HCT116 (cell line): ENCODE data around the gene PPIP5K2. TPM values are rescaled to one million over a fixed set of nuclear protein-coding genes. Genes with fewer than 3 reads are reported as not detected.

Experiments
- ATAC-seq: fragments of 200-7000 bp; cut with Tn5 transposase; 2 replicates; pipeline ENCODE4 v1.9.1; 2020; ENCODE audit warnings: mild to moderate bottlenecking, moderate library complexity
- BruUV-seq: library from RNA; stranded (reverse); fragments of 400-500 nt; replicated peaks from 2 replicates; lab custom pipeline; 2021; lab: Mats Ljungman, UMichigan
- CTCF ChIA-PET: fragments of 300-600 bp; sonication (Branson Sonifier 250); formaldehyde crosslinking; loops from one replicate; lab custom pipeline; 2021; ENCODE audit warnings: antibody characterized with exemption; lab: Charles Lee
- POLR2A ChIA-PET: fragments of 300-600, 350-600 bp; sonication (Branson Sonifier 250); formaldehyde crosslinking; loops from one replicate; lab custom pipeline; 2021; ENCODE audit warnings: antibody characterized with exemption; lab: Charles Lee
- RAD21 ChIA-PET, 2 experiments: fragments of 300-600 bp; sonication (Branson Sonifier 250); formaldehyde crosslinking; loops; one replicate each; lab custom pipeline; 2023; ENCODE audit warnings: low total read pairs in 2 of 2; ENCODE audit not compliant: uncharacterized antibody in 2 of 2, unreplicated experiment in 2 of 2, low non-redundant PET in 1 of 2; lab: Charles Lee
- DNase-seq: peaks from one replicate; pipeline ENCODE4 v3.0.0-alpha.2; 2010; ENCODE audit warnings: low read depth, low spot score
- H2AFZ ChIP-seq: fragments of 200-600 bp; shearing (Covaris generic), sonication (generic); 2 replicates; pipeline ENCODE4 v1.6.1; 2017; ENCODE audit warnings: low read depth, mixed run types, mixed read lengths, antibody characterized with exemption, low read length; ENCODE audit not compliant: poor library complexity, severe bottlenecking
- H3K27ac ChIP-seq: 2 replicates; pipeline ENCODE4 v1.5.1; 2012; ENCODE audit warnings: low read depth, low read length
- H3K27me3 ChIP-seq: fragments of 200-600 bp; sonication (generic); 2 replicates; pipeline ENCODE4 v1.6.1; 2016; ENCODE audit warnings: mixed run types, low read length, mixed read lengths; ENCODE audit not compliant: insufficient read depth
- H3K36me3 ChIP-seq, 2 experiments: fragments of 200-500 bp in 1 of 2; fragments of 200-600 bp in 1 of 2; sonication (Bioruptor generic) in 1 of 2; sonication (generic) in 1 of 2; 2 replicates each; pipeline versions ENCODE4 v1.5.1 to v1.6.1; 2014 to 2016; ENCODE audit warnings: low read length in 2 of 2, inconsistent platforms in 1 of 2, mixed read lengths in 1 of 2, mixed run types in 1 of 2; ENCODE audit not compliant: insufficient read depth in 2 of 2, control insufficient read depth in 1 of 2
- H3K4me1 ChIP-seq, 2 experiments: fragments of 200-600 bp in 1 of 2; sonication (generic) in 1 of 2; 2 replicates each; pipeline versions ENCODE4 v1.5.1 to v1.6.1; 2012 to 2017; ENCODE audit warnings: low read length in 2 of 2, inconsistent platforms in 1 of 2, mild to moderate bottlenecking in 1 of 2, mixed read lengths in 1 of 2, mixed run types in 1 of 2, moderate library complexity in 1 of 2; ENCODE audit not compliant: insufficient read depth in 2 of 2, control insufficient read depth in 1 of 2
- H3K4me2 ChIP-seq: fragments of 200-600 bp; sonication (generic); 2 replicates; pipeline ENCODE4 v1.6.1; 2017; ENCODE audit warnings: mixed run types, low read length, mixed read lengths
- H3K4me3 ChIP-seq, 2 experiments: fragments of 200-600 bp in 1 of 2; sonication (generic) in 1 of 2; replicated peaks in 1 of 2; 2 replicates each; pipeline ENCODE4 v1.5.1; 2011 to 2016; ENCODE audit warnings: low read length in 2 of 2, control low read depth in 1 of 2, low read depth in 1 of 2, mild to moderate bottlenecking in 1 of 2, mixed read lengths in 1 of 2, mixed run types in 1 of 2
- H3K79me2 ChIP-seq: fragments of 200-600 bp; sonication (generic); 2 replicates; pipeline ENCODE4 v1.6.1; 2017; ENCODE audit warnings: mild to moderate bottlenecking, mixed run types, low read length, moderate library complexity, mixed read lengths; ENCODE audit not compliant: insufficient read depth
- H3K9ac ChIP-seq: fragments of 200-600 bp; sonication (generic); 2 replicates; pipeline ENCODE4 v1.6.1; 2016; ENCODE audit warnings: low read length, mixed read lengths
- H3K9me2 ChIP-seq: fragments of 200-600 bp; sonication (generic), shearing (Covaris generic); 2 replicates; pipeline ENCODE4 v1.6.1; 2017; ENCODE audit warnings: mixed run types, mild to moderate bottlenecking, moderate library complexity; ENCODE audit not compliant: insufficient read depth
- H3K9me3 ChIP-seq, 2 experiments: fragments of 200-500 bp in 1 of 2; fragments of 200-600 bp in 1 of 2; sonication (Bioruptor generic) in 1 of 2; sonication (generic) in 1 of 2; 2 replicates each; pipeline ENCODE4 v1.6.1; 2014 to 2017; ENCODE audit warnings: low read length in 2 of 2, mixed read lengths in 2 of 2, inconsistent platforms in 1 of 2, low read depth in 1 of 2, mild to moderate bottlenecking in 1 of 2, mixed run types in 1 of 2, moderate library complexity in 1 of 2; ENCODE audit not compliant: control insufficient read depth in 1 of 2, insufficient read depth in 1 of 2
- H4K20me1 ChIP-seq: fragments of 200-600 bp; sonication (generic), shearing (Covaris generic); 2 replicates; pipeline ENCODE4 v1.6.1; 2017; ENCODE audit warnings: mixed run types, mild to moderate bottlenecking, moderate library complexity; ENCODE audit not compliant: insufficient read depth
- CBX3 ChIP-seq: IDR thresholded peaks from 2 replicates; pipeline ENCODE4 v1.6.1; 2012; ENCODE audit warnings: low read depth
- CEBPB ChIP-seq: IDR thresholded peaks from 2 replicates; pipeline ENCODE4 v1.6.1; 2012; ENCODE audit warnings: low read depth
- EGR1 ChIP-seq: IDR thresholded peaks from 2 replicates; pipeline ENCODE4 v1.6.1; 2012; ENCODE audit warnings: low read depth
- ELF1 ChIP-seq: IDR thresholded peaks from 2 replicates; pipeline ENCODE4 v1.6.1; 2012; ENCODE audit warnings: low read depth, borderline replicate concordance
- EZH2 ChIP-seq: fragments of 200-600 bp; sonication (generic); IDR thresholded peaks from 2 replicates; pipeline ENCODE4 v1.6.1; 2017; ENCODE audit warnings: antibody characterized with exemption, mixed run types
- EZH2phosphoT487 ChIP-seq: fragments of 200-600 bp; IDR thresholded peaks from 2 replicates; pipeline ENCODE4 v1.6.1; 2018; ENCODE audit warnings: antibody characterized with exemption, borderline replicate concordance
- FOSL1 ChIP-seq: IDR thresholded peaks from 2 replicates; pipeline ENCODE4 v1.6.1; 2012; ENCODE audit warnings: low read depth
- JUND ChIP-seq: IDR thresholded peaks from 2 replicates; pipeline ENCODE4 v1.6.1; 2012
- POLR2AphosphoS5 ChIP-seq: IDR thresholded peaks from 2 replicates; pipeline ENCODE4 v1.6.1; 2011; ENCODE audit warnings: mild to moderate bottlenecking, low read depth, low read length, moderate library complexity
- RAD21 ChIP-seq: IDR thresholded peaks from 2 replicates; pipeline ENCODE4 v1.6.1; 2012; ENCODE audit warnings: low read depth, mild to moderate bottlenecking
- SIN3A ChIP-seq: IDR thresholded peaks from 2 replicates; pipeline ENCODE4 v1.6.1; 2012; ENCODE audit warnings: low read depth
- SP1 ChIP-seq: IDR thresholded peaks from 2 replicates; pipeline ENCODE4 v1.6.1; 2012; ENCODE audit warnings: low read depth
- TCF7L2 ChIP-seq: IDR thresholded peaks from 2 replicates; pipeline ENCODE4 v1.7.0; 2011; ENCODE audit warnings: borderline replicate concordance, inconsistent platforms; ENCODE audit not compliant: insufficient read depth, insufficient read length; ENCODE audit errors: extremely low read depth
- YY1 ChIP-seq: IDR thresholded peaks from 2 replicates; pipeline ENCODE4 v1.6.1; 2011; ENCODE audit warnings: low read length, low read depth, moderate library complexity, mild to moderate bottlenecking; ENCODE audit not compliant: insufficient replicate concordance; ENCODE audit errors: extremely low read depth
- ZFX ChIP-seq: fragments of 450-650 bp; IDR thresholded peaks from 2 replicates; pipeline ENCODE4 v1.6.1; 2017
- ZNF274 ChIP-seq: fragments of 200-500 bp; sonication (Bioruptor generic); IDR thresholded peaks from 2 replicates; pipeline ENCODE4 v1.6.1; 2014; ENCODE audit warnings: mild to moderate bottlenecking, low read depth, low read length, inconsistent platforms
- intact Hi-C: fragments of 100-400 bp; cut with micrococcal nuclease; formaldehyde crosslinking; loops from 2 replicates; pipeline ENCODE4 v1.10.0; 2022
- total RNA-seq: library from RNA; stranded (reverse); gene quantifications from one replicate; pipeline ENCODE4 v1.2.1, GENCODE V29; 2021; ENCODE audit not compliant: unreplicated experiment
- TF ChIP-seq, protein P1 (sequence below): IDR thresholded peaks from 2 replicates; pipeline ENCODE4 v1.6.1; 2012
- TF ChIP-seq, protein P2 (sequence below): IDR thresholded peaks from 2 replicates; pipeline ENCODE4 v1.6.1; 2012; ENCODE audit warnings: low read depth
- TF ChIP-seq, protein P3 (sequence below), 3 experiments: fragments of 200-600 bp in 1 of 3; sonication (generic) in 1 of 3; IDR thresholded peaks in 2 of 3; conservative IDR thresholded peaks in 1 of 3; 2 replicates each; pipeline ENCODE4 v1.5.1; 2012 to 2017; ENCODE audit warnings: low read depth in 2 of 3, low read length in 2 of 3, antibody characterized with exemption in 1 of 3, borderline replicate concordance in 1 of 3, control low read depth in 1 of 3, mild to moderate bottlenecking in 1 of 3, mixed read lengths in 1 of 3, mixed run types in 1 of 3, moderate library complexity in 1 of 3; ENCODE audit not compliant: insufficient read depth in 1 of 3
- TF ChIP-seq, protein P4 (sequence below): IDR thresholded peaks from 2 replicates; pipeline ENCODE4 v1.6.1; 2012

PPIP5K2 gene
- total RNA-seq, 1 experiment from 2014 or later = 45.8 TPM

DNA sequence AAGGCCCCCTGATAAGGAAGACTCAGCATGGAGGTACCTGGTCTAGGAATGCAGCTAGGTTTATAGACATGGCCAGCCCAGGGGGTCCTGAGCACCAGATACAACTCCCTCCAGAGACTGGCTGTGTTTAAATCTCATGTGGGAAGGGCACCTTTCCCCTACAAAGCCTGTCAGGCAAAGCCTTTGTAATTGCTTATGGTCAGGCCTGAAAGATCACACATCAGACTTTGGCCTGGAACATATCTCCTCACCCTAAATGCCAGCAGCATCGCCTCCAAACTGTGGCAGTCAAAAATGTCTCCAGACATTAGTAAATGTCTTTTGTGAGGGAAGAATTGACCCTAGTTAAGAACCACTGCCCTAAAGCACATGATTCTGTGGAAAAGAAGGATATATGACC is 86.9 kb downstream of the PPIP5K2 start:
- RAD21 ChIA-PET = no interaction called here
- CTCF ChIA-PET = no interaction called here

More for the DNA sequence above, 86.9 kb downstream of the PPIP5K2 start:
- Histone ChIP-seq H3K4me1 (no peaks in the 10 kb centered on the region), H3K9me3 (no peaks in the 10 kb centered on the region), H2AFZ (no peak overlapping the region), H3K9me2 (no peaks in the 10 kb centered on the region), H3K36me3 (no peaks in the 10 kb centered on the region), H3K4me3 (no peak overlapping the region), H3K9ac (no peak overlapping the region), H4K20me1 (no peaks in the 10 kb centered on the region), H3K27me3 (no peaks in the 10 kb centered on the region), H3K4me2 (no peak overlapping the region), H3K79me2 (no peaks in the 10 kb centered on the region), H3K27ac (no peak overlapping the region)
- no TSS peak for BruUV-seq
- intact Hi-C loops = no loop called here
- TF ChIP-seq, protein P1, sequence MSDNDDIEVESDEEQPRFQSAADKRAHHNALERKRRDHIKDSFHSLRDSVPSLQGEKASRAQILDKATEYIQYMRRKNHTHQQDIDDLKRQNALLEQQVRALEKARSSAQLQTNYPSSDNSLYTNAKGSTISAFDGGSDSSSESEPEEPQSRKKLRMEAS = no peak
- no peak for TF ChIP-seq SP1
- no peak for TF ChIP-seq TCF7L2
- TF ChIP-seq EGR1 = no peak
- no peak for TF ChIP-seq EZH2
- TF ChIP-seq ZNF274 = no peak
- no peak for TF ChIP-seq JUND
- TF ChIP-seq, protein P2, sequence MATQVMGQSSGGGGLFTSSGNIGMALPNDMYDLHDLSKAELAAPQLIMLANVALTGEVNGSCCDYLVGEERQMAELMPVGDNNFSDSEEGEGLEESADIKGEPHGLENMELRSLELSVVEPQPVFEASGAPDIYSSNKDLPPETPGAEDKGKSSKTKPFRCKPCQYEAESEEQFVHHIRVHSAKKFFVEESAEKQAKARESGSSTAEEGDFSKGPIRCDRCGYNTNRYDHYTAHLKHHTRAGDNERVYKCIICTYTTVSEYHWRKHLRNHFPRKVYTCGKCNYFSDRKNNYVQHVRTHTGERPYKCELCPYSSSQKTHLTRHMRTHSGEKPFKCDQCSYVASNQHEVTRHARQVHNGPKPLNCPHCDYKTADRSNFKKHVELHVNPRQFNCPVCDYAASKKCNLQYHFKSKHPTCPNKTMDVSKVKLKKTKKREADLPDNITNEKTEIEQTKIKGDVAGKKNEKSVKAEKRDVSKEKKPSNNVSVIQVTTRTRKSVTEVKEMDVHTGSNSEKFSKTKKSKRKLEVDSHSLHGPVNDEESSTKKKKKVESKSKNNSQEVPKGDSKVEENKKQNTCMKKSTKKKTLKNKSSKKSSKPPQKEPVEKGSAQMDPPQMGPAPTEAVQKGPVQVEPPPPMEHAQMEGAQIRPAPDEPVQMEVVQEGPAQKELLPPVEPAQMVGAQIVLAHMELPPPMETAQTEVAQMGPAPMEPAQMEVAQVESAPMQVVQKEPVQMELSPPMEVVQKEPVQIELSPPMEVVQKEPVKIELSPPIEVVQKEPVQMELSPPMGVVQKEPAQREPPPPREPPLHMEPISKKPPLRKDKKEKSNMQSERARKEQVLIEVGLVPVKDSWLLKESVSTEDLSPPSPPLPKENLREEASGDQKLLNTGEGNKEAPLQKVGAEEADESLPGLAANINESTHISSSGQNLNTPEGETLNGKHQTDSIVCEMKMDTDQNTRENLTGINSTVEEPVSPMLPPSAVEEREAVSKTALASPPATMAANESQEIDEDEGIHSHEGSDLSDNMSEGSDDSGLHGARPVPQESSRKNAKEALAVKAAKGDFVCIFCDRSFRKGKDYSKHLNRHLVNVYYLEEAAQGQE = no peak
- no peak for TF ChIP-seq POLR2AphosphoS5
- no peak for TF ChIP-seq CBX3
- TF ChIP-seq FOSL1 = no peak
- no peak for TF ChIP-seq SIN3A
- TF ChIP-seq, protein P3, sequence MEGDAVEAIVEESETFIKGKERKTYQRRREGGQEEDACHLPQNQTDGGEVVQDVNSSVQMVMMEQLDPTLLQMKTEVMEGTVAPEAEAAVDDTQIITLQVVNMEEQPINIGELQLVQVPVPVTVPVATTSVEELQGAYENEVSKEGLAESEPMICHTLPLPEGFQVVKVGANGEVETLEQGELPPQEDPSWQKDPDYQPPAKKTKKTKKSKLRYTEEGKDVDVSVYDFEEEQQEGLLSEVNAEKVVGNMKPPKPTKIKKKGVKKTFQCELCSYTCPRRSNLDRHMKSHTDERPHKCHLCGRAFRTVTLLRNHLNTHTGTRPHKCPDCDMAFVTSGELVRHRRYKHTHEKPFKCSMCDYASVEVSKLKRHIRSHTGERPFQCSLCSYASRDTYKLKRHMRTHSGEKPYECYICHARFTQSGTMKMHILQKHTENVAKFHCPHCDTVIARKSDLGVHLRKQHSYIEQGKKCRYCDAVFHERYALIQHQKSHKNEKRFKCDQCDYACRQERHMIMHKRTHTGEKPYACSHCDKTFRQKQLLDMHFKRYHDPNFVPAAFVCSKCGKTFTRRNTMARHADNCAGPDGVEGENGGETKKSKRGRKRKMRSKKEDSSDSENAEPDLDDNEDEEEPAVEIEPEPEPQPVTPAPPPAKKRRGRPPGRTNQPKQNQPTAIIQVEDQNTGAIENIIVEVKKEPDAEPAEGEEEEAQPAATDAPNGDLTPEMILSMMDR (IDR thresholded peaks at IDR 0.05 in 2 of 3, conservative IDR thresholded peaks at IDR 0.05 in 1 of 3; ENCODE audit: borderline replicate concordance in 1 of 3, insufficient read depth in 1 of 3, low read depth in 2 of 3, low read length in 2 of 3) = no peak
- TF ChIP-seq YY1 = no peak
- no peak for TF ChIP-seq ZFX
- TF ChIP-seq EZH2phosphoT487 = no peak
- no peak for TF ChIP-seq CEBPB
- no peak for TF ChIP-seq ELF1
- TF ChIP-seq, protein P4, sequence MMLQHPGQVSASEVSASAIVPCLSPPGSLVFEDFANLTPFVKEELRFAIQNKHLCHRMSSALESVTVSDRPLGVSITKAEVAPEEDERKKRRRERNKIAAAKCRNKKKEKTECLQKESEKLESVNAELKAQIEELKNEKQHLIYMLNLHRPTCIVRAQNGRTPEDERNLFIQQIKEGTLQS = no peak
- TF ChIP-seq RAD21 = no peak
- ATAC-seq (no peak), DNase-seq (no peak)
- POLR2A ChIA-PET = no interaction called here
